Dermis lymphatic vessel endothelial cell (primary cell): ENCODE results near the gene HORMAD1. TPM values are rescaled to one million over a fixed set of nuclear protein-coding genes. Genes with fewer than 3 reads are reported as not detected.

Experiments used
- total RNA-seq: library from RNA; depleted of rRNA; stranded (reverse); fragments of >200 nt; gene quantifications from 2 replicates; pipeline ENCODE4 v1.2.1, GENCODE V29; 2014

The HORMAD1 gene
- total RNA-seq: 0.11 and 0.17 TPM in 2 replicates

GRCh38 chr1:150720703-150721102, at the start of gene HORMAD1:
Gene HORMAD1, minus strand, starts transcription at chr1:150720895. Its CDS starts 1,390 bp downstream, at chr1:150719505.

GRCh38 chr1:150765296-150765976, 44.7 kb upstream of the HORMAD1 start, which contains the start of gene CTSS:
Gene CTSS, minus strand, starts transcription at chr1:150765778. Its CDS starts 1,015 bp downstream, at chr1:150764763.

GRCh38 chr1:150696995-150697927, 23.4 kb downstream of the HORMAD1 start, which contains the start of gene GOLPH3L:
Gene GOLPH3L, minus strand, starts transcription at chr1:150697154. Its CDS starts 2,316 bp downstream, at chr1:150694838.

Other genes with a start within 250 kb of the HORMAD1 start
- gene TARS2, start 233.5 kb downstream of the HORMAD1 start, total RNA-seq: 6.1 and 10.7 TPM in 2 replicates
- gene ECM1, start 212.8 kb downstream of the HORMAD1 start, total RNA-seq: 0.09 and 0.11 TPM in 2 replicates
- not detected in 2 replicates for gene FALEC, start 205.1 kb downstream of the HORMAD1 start, total RNA-seq
- 0.11 and 0.34 TPM in 2 replicates for gene ADAMTSL4, start 171.5 kb downstream of the HORMAD1 start, total RNA-seq
- gene MCL1, start 141.3 kb downstream of the HORMAD1 start, total RNA-seq: 188 and 231 TPM in 2 replicates
- gene ENSA, start 91.3 kb downstream of the HORMAD1 start, total RNA-seq: 87.8 and 92.9 TPM in 2 replicates
- 8.3 and 13.6 TPM in 2 replicates for gene GOLPH3L, start 23.7 kb downstream of the HORMAD1 start, total RNA-seq
- 50.5 and 71.5 TPM in 2 replicates for gene CTSS, start 44.9 kb upstream of the HORMAD1 start, total RNA-seq
- 0.77 and 1.5 TPM in 2 replicates for gene CTSK, start 87.4 kb upstream of the HORMAD1 start, total RNA-seq
- gene ARNT, start 155.7 kb upstream of the HORMAD1 start, total RNA-seq: 20.3 and 23.4 TPM in 2 replicates
- gene CTXND2, start 166.2 kb upstream of the HORMAD1 start, total RNA-seq: not detected in 2 replicates
- gene SETDB1, start 205.5 kb upstream of the HORMAD1 start, total RNA-seq: 30.1 and 34.6 TPM in 2 replicates